WTC11 (cell line): ENCODE data around the gene VCX3B. TPM values are rescaled to one million over a fixed set of nuclear protein-coding genes. Genes with fewer than 3 reads are reported as not detected.

Source experiments
- ATAC-seq: fragments of 200-7000 bp; cut with Tn5 transposase; 2 replicates; pipeline ENCODE4 v1.10.0; 2021; ENCODE audit warnings: mild to moderate bottlenecking, moderate library complexity
- CTCF ChIA-PET: fragments of 300-600 bp; sonication (Branson Sonifier 250); formaldehyde crosslinking; loops from one replicate; lab custom pipeline; 2021; ENCODE audit warnings: antibody characterized with exemption; lab: Charles Lee
- POLR2A ChIA-PET: fragments of 350-600 bp; sonication (Branson Sonifier 250); formaldehyde crosslinking; loops from one replicate; lab custom pipeline; 2021; ENCODE audit warnings: antibody characterized with exemption; lab: Charles Lee
- DNase-seq: peaks from one replicate; pipeline ENCODE4 v3.0.0; 2021; ENCODE audit warnings: low spot score
- H3K27ac Mint-ChIP-seq: 2 replicates; pipeline ENCODE4 v1.8.0; 2021; ENCODE audit warnings: mixed read lengths
- H3K27me3 Mint-ChIP-seq: 2 replicates; pipeline ENCODE4 v1.8.0; 2021; ENCODE audit warnings: low read depth, mild to moderate bottlenecking, moderate library complexity, mixed read lengths
- H3K36me3 Mint-ChIP-seq: 2 replicates; pipeline ENCODE4 v1.8.0; 2021; ENCODE audit warnings: mixed read lengths
- H3K4me1 Mint-ChIP-seq: 2 replicates; pipeline ENCODE4 v1.8.0; 2022; ENCODE audit warnings: mixed read lengths
- H3K4me3 Mint-ChIP-seq: 2 replicates; pipeline ENCODE4 v1.8.0; 2021; ENCODE audit warnings: mild to moderate bottlenecking, moderate library complexity, mixed read lengths
- H3K9me3 Mint-ChIP-seq: 2 replicates; pipeline ENCODE4 v1.8.0; 2021; ENCODE audit warnings: mixed read lengths
- CREM ChIP-seq: sonication (generic); formaldehyde crosslinking; IDR thresholded peaks from 2 replicates; pipeline ENCODE4 v1.8.1; 2022; ENCODE audit warnings: mild to moderate bottlenecking, missing genetic modification reagents, moderate library complexity
- E2F1 ChIP-seq: sonication (generic); formaldehyde crosslinking; IDR thresholded peaks from 2 replicates; pipeline ENCODE4 v1.8.0; 2022; ENCODE audit warnings: mild to moderate bottlenecking, missing genetic modification reagents
- E2F5 ChIP-seq: sonication (generic); formaldehyde crosslinking; IDR thresholded peaks from 2 replicates; pipeline ENCODE4 v1.8.1; 2022; ENCODE audit warnings: mild to moderate bottlenecking, moderate library complexity, missing genetic modification reagents
- ELF4 ChIP-seq: sonication (generic); formaldehyde crosslinking; IDR thresholded peaks from 2 replicates; pipeline ENCODE4 v1.8.1; 2022; ENCODE audit warnings: low read depth, mild to moderate bottlenecking, moderate library complexity, missing genetic modification reagents
- EMX1 ChIP-seq: fragments of 250-450 bp; sonication (Bioruptor Pico); IDR thresholded peaks from 2 replicates; pipeline ENCODE4 v1.8.0; 2021; ENCODE audit warnings: mild to moderate bottlenecking
- ETV6 ChIP-seq: sonication (generic); formaldehyde crosslinking; IDR thresholded peaks from 2 replicates; pipeline ENCODE4 v1.8.1; 2022; ENCODE audit warnings: mild to moderate bottlenecking, missing genetic modification reagents
- FOXP4 ChIP-seq: sonication (generic); formaldehyde crosslinking; IDR thresholded peaks from 2 replicates; pipeline ENCODE4 v1.8.0; 2022; ENCODE audit warnings: mild to moderate bottlenecking, missing genetic modification reagents
- GABPB1 ChIP-seq: sonication (generic); formaldehyde crosslinking; IDR thresholded peaks from 2 replicates; pipeline ENCODE4 v1.8.1; 2023; ENCODE audit warnings: mild to moderate bottlenecking, missing genetic modification reagents
- HMGXB4 ChIP-seq: sonication (generic); formaldehyde crosslinking; IDR thresholded peaks from 2 replicates; pipeline ENCODE4 v1.8.1; 2023; ENCODE audit warnings: mild to moderate bottlenecking, moderate library complexity, missing genetic modification reagents
- MAX ChIP-seq: sonication (generic); formaldehyde crosslinking; IDR thresholded peaks from 2 replicates; pipeline ENCODE4 v1.8.0; 2022; ENCODE audit warnings: mild to moderate bottlenecking, missing genetic modification reagents
- MLX ChIP-seq: sonication (generic); formaldehyde crosslinking; IDR thresholded peaks from 2 replicates; pipeline ENCODE4 v1.8.1; 2023; ENCODE audit warnings: mild to moderate bottlenecking, missing genetic modification reagents, moderate library complexity
- OVOL2 ChIP-seq: fragments of 250-450 bp; sonication (Bioruptor Pico); IDR thresholded peaks from 2 replicates; pipeline ENCODE4 v1.9.0; 2021; ENCODE audit warnings: mild to moderate bottlenecking, borderline replicate concordance
- RELA ChIP-seq: sonication (generic); formaldehyde crosslinking; IDR thresholded peaks from 2 replicates; pipeline ENCODE4 v1.8.1; 2022; ENCODE audit warnings: missing genetic modification reagents, mild to moderate bottlenecking, borderline replicate concordance
- SMAD4 ChIP-seq: sonication (generic); formaldehyde crosslinking; IDR thresholded peaks from 2 replicates; pipeline ENCODE4 v1.8.0; 2022; ENCODE audit warnings: mild to moderate bottlenecking, missing genetic modification reagents
- TEAD4 ChIP-seq: sonication (generic); formaldehyde crosslinking; IDR thresholded peaks from 2 replicates; pipeline ENCODE4 v1.8.0; 2022; ENCODE audit warnings: mild to moderate bottlenecking, missing genetic modification reagents
- USF1 ChIP-seq: sonication (generic); formaldehyde crosslinking; IDR thresholded peaks from 2 replicates; pipeline ENCODE4 v1.8.0; 2022; ENCODE audit warnings: mild to moderate bottlenecking, missing genetic modification reagents
- USF2 ChIP-seq: sonication (generic); formaldehyde crosslinking; IDR thresholded peaks from 2 replicates; pipeline ENCODE4 v1.8.1; 2023; ENCODE audit warnings: mild to moderate bottlenecking, missing genetic modification reagents, moderate library complexity
- ZBTB21 ChIP-seq: sonication (generic); formaldehyde crosslinking; IDR thresholded peaks from 2 replicates; pipeline ENCODE4 v1.8.1; 2023; ENCODE audit warnings: mild to moderate bottlenecking, missing genetic modification reagents, borderline replicate concordance
- ZNF219 ChIP-seq: sonication (generic); formaldehyde crosslinking; IDR thresholded peaks from 2 replicates; pipeline ENCODE4 v1.8.0; 2023; ENCODE audit warnings: missing genetic modification reagents, mild to moderate bottlenecking, borderline replicate concordance
- ZNF396 ChIP-seq: fragments of 250-450 bp; sonication (Bioruptor Pico); IDR thresholded peaks from 2 replicates; pipeline ENCODE4 v1.8.0; 2021; ENCODE audit warnings: mild to moderate bottlenecking, moderate library complexity, borderline replicate concordance
- ZNF416 ChIP-seq: fragments of 250-450 bp; sonication (Bioruptor Pico); IDR thresholded peaks from 2 replicates; pipeline ENCODE4 v1.9.0; 2021; ENCODE audit warnings: mild to moderate bottlenecking, inconsistent platforms
- ZNF425 ChIP-seq: fragments of 250-450 bp; sonication (Bioruptor Pico); conservative IDR thresholded peaks from 2 replicates; pipeline ENCODE4 v1.9.0; 2021; ENCODE audit warnings: mild to moderate bottlenecking
- ZNF671 ChIP-seq: fragments of 250-450 bp; sonication (Bioruptor Pico); IDR thresholded peaks from 2 replicates; pipeline ENCODE4 v1.8.0; 2021; ENCODE audit warnings: mild to moderate bottlenecking
- total RNA-seq: library from RNA; stranded (reverse); gene quantifications from 3 replicates; pipeline ENCODE4 v1.2.3, GENCODE V29; 2021

Gene VCX3B
- total RNA-seq, 1 experiment from 2014 or later: not detected

- TF ChIP-seq USF2 (CRISPR knock-in tag): no peak
- no peak for TF ChIP-seq ZNF425
Measured at GRCh38 chrX:8429692-8430249, 34.9 kb upstream of the VCX3B start (continued).

GRCh38 chrX:8430444-8430843 is 34.2 kb upstream of the VCX3B start:
- no peak for DNase-seq
- no peak overlapping the region for H3K4me3 Mint-ChIP-seq
- H3K4me1 Mint-ChIP-seq: peaks cover under 1% of the 10 kb centered on the region; the same call in 1 of the 2 replicates
- TF ChIP-seq SMAD4 (CRISPR knock-in tag): no peak
- no peak for TF ChIP-seq ELF4
- TF ChIP-seq EMX1 (CRISPR knock-in tag): no peak
- TF ChIP-seq OVOL2: no peak
- no peak for TF ChIP-seq HMGXB4 (CRISPR knock-in tag)
- TF ChIP-seq E2F1: no peak
- no peak for TF ChIP-seq GABPB1 (CRISPR knock-in tag)
- CTCF ChIA-PET: no interaction called here
- H3K36me3 Mint-ChIP-seq: no peaks in the 10 kb centered on the region
- POLR2A ChIA-PET: no interaction called here
- ATAC-seq: no peak
- no peaks in the 10 kb centered on the region for H3K9me3 Mint-ChIP-seq
- no peaks in the 10 kb centered on the region for H3K27me3 Mint-ChIP-seq
- H3K27ac Mint-ChIP-seq: no peak overlapping the region

GRCh38 chrX:8432396-8432795 is 32.2 kb upstream of the VCX3B start:
- no peak for ATAC-seq
- DNase-seq: no peak
- H3K4me1 Mint-ChIP-seq: no peaks in the 10 kb centered on the region
- H3K4me3 Mint-ChIP-seq: no peak overlapping the region
- POLR2A ChIA-PET: no interaction called here
- H3K27ac Mint-ChIP-seq: no peak overlapping the region
- H3K9me3 Mint-ChIP-seq: no peaks in the 10 kb centered on the region
- H3K36me3 Mint-ChIP-seq: no peaks in the 10 kb centered on the region
- H3K27me3 Mint-ChIP-seq: no peaks in the 10 kb centered on the region
- CTCF ChIA-PET: no interaction called here
- no peak for TF ChIP-seq E2F5 (CRISPR knock-in tag)
- TF ChIP-seq ZNF396 (CRISPR knock-in tag): no peak
- no peak for TF ChIP-seq USF1
- no peak for TF ChIP-seq FOXP4
- TF ChIP-seq RELA (CRISPR knock-in tag): no peak
- TF ChIP-seq ZNF671: no peak
- no peak for TF ChIP-seq OVOL2
- TF ChIP-seq ZBTB21: no peak
- no peak for TF ChIP-seq MLX
- no peak for TF ChIP-seq CREM
- TF ChIP-seq ETV6 (CRISPR knock-in tag): no peak
- TF ChIP-seq SMAD4 (CRISPR knock-in tag): no peak
- no peak for TF ChIP-seq ZNF219 (CRISPR knock-in tag)
- TF ChIP-seq TEAD4 (CRISPR knock-in tag): no peak
- no peak for TF ChIP-seq ZNF416 (CRISPR knock-in tag)
- no peak for TF ChIP-seq MAX (CRISPR knock-in tag)
